ENCODE data around the gene SLC30A2. TPM values are rescaled to one million over a fixed set of nuclear protein-coding genes. Genes with fewer than 3 reads are reported as not detected.

SLC30A2 gene
- polyA plus RNA-seq, 1 donor (not counting 4 experiments of a cell fraction or from before 2014, with no cell fraction given), result not detected

DNA sequence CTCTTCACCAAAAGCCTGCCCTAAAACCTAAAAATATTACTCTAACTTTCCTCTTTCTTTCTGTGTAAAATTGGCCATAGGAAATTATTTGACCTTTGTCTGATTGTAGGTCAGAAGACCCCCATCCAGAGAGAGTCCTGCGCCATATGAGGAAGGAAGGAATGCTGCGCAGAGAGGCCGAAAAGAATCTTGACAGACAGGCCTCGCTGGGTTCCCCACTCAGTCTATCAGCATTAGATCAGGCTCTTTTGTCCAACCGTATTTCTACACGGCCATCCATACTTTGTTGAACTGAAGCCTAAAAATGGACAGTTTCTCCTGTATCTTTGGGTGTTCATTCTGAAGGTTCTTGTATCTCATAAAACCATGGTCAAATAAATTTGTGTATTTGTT, 4.3 kb upstream of the SLC30A2 start:
- no peaks in the 10 kb centered on the region for H3K9me1 ChIP-seq (ENCODE audit: control insufficient read depth, extremely low read depth, insufficient read depth, low read length)
- H3K9ac ChIP-seq (ENCODE audit: control insufficient read depth, extremely low read depth, insufficient read depth, low read length), result no peak overlapping the region
- no peak overlapping the region for H2AFZ ChIP-seq (ENCODE audit: control insufficient read depth, low read length)
- H3K36me3 ChIP-seq (ENCODE audit: control insufficient read depth in 2 of 2, extremely low read depth in 1 of 2, insufficient read depth in 2 of 2, low read length in 2 of 2), result no peaks in the 10 kb centered on the region
- no peaks in the 10 kb centered on the region for H4K20me1 ChIP-seq (ENCODE audit: control insufficient read depth, extremely low read depth, insufficient read depth, low read length)
- H3K4me3 ChIP-seq (ENCODE audit: control insufficient read depth in 2 of 3, extremely low read depth in 1 of 3, insufficient read depth in 2 of 3, low read depth in 1 of 3, low read length in 3 of 3), result no peak overlapping the region
- no peaks in the 10 kb centered on the region for H3K9me3 ChIP-seq (ENCODE audit: control insufficient read depth, low read depth, low read length)
- H3K79me2 ChIP-seq (ENCODE audit: control insufficient read depth, insufficient read depth, low read length), result no peaks in the 10 kb centered on the region
- H3K4me2 ChIP-seq (ENCODE audit: control insufficient read depth, extremely low read depth, insufficient read depth, low read depth, low read length), result no peak overlapping the region
- H3K27ac ChIP-seq (ENCODE audit: control insufficient read depth, insufficient read depth, low read length), result no peak overlapping the region
- no peak for FAIRE-seq
- dilution Hi-C loops (cut with MboI; ENCODE audit: extremely low pct_ligation_motif_present, low sequenced_read_pairs), result no loop called here
- peaks cover 56% of the 10 kb centered on the region for H3K27me3 ChIP-seq (ENCODE audit: control insufficient read depth, extremely low read depth, insufficient read depth, low read length)
- no peak for TF ChIP-seq EZH2 (IDR thresholded peaks at IDR 0.05; ENCODE audit: low read length)
- TF ChIP-seq, protein P1, sequence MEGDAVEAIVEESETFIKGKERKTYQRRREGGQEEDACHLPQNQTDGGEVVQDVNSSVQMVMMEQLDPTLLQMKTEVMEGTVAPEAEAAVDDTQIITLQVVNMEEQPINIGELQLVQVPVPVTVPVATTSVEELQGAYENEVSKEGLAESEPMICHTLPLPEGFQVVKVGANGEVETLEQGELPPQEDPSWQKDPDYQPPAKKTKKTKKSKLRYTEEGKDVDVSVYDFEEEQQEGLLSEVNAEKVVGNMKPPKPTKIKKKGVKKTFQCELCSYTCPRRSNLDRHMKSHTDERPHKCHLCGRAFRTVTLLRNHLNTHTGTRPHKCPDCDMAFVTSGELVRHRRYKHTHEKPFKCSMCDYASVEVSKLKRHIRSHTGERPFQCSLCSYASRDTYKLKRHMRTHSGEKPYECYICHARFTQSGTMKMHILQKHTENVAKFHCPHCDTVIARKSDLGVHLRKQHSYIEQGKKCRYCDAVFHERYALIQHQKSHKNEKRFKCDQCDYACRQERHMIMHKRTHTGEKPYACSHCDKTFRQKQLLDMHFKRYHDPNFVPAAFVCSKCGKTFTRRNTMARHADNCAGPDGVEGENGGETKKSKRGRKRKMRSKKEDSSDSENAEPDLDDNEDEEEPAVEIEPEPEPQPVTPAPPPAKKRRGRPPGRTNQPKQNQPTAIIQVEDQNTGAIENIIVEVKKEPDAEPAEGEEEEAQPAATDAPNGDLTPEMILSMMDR (optimal IDR thresholded peaks at IDR 0.05 in 1 of 3, IDR thresholded peaks at IDR 0.05 in 1 of 3, conservative IDR thresholded peaks at IDR 0.05 in 1 of 3; ENCODE audit: extremely low read depth in 1 of 3, insufficient read depth in 2 of 3, low read length in 3 of 3), result no peak
- DNase-seq (ENCODE audit: low read depth, low spot score), result no peak
- no peaks in the 10 kb centered on the region for H3K4me1 ChIP-seq (ENCODE audit: control insufficient read depth, extremely low read depth, insufficient read depth, low read length)

- H3K36me3 ChIP-seq (ENCODE audit: control insufficient read depth in 2 of 2, extremely low read depth in 1 of 2, insufficient read depth in 2 of 2, low read length in 2 of 2), result no peaks in the 10 kb centered on the region
- H3K9ac ChIP-seq (ENCODE audit: control insufficient read depth, extremely low read depth, insufficient read depth, low read length), result no peak overlapping the region
- H3K79me2 ChIP-seq (ENCODE audit: control insufficient read depth, insufficient read depth, low read length), result no peaks in the 10 kb centered on the region
- peaks cover 3% of the 10 kb centered on the region for H4K20me1 ChIP-seq (ENCODE audit: control insufficient read depth, extremely low read depth, insufficient read depth, low read length)
- TF ChIP-seq, protein P1 (optimal IDR thresholded peaks at IDR 0.05 in 1 of 3, IDR thresholded peaks at IDR 0.05 in 1 of 3, conservative IDR thresholded peaks at IDR 0.05 in 1 of 3; ENCODE audit: extremely low read depth in 1 of 3, insufficient read depth in 2 of 3, low read length in 3 of 3), result no peak
- TF ChIP-seq EZH2 (IDR thresholded peaks at IDR 0.05; ENCODE audit: low read length), result no peak
- H3K4me2 ChIP-seq (ENCODE audit: control insufficient read depth, extremely low read depth, insufficient read depth, low read depth, low read length), result no peak overlapping the region
- FAIRE-seq, result no peak
- H3K4me3 ChIP-seq (ENCODE audit: control insufficient read depth in 2 of 3, extremely low read depth in 1 of 3, insufficient read depth in 2 of 3, low read depth in 1 of 3, low read length in 3 of 3), result no peak overlapping the region
- H3K4me1 ChIP-seq (ENCODE audit: control insufficient read depth, extremely low read depth, insufficient read depth, low read length), result no peaks in the 10 kb centered on the region
- no peaks in the 10 kb centered on the region for H3K9me3 ChIP-seq (ENCODE audit: control insufficient read depth, low read depth, low read length)
- peaks cover 61% of the 10 kb centered on the region for H3K27me3 ChIP-seq (ENCODE audit: control insufficient read depth, extremely low read depth, insufficient read depth, low read length)
- no peak overlapping the region for H2AFZ ChIP-seq (ENCODE audit: control insufficient read depth, low read length)
- dilution Hi-C loops (cut with MboI; ENCODE audit: extremely low pct_ligation_motif_present, low sequenced_read_pairs), result no loop called here
- no peak overlapping the region for H3K27ac ChIP-seq (ENCODE audit: control insufficient read depth, insufficient read depth, low read length)
- DNase-seq (ENCODE audit: low read depth, low spot score), result no peak
- no peaks in the 10 kb centered on the region for H3K9me1 ChIP-seq (ENCODE audit: control insufficient read depth, extremely low read depth, insufficient read depth, low read length)
Measured at GRCh38 chr1:26049531-26050247, 3.8 kb upstream of the SLC30A2 start.

Data from keratinocyte (primary cell).